Mucosa of descending colon (tissue), 3 donors: ENCODE data around the gene LAMC2. TPM values are rescaled to one million over a fixed set of nuclear protein-coding genes. Genes with fewer than 3 reads are reported as not detected.

Source experiments
- ATAC-seq: fragments of 200-7000 bp; cut with Tn5 transposase; one replicate; pipeline ENCODE4 v1.9.1; 2020; ENCODE audit warnings: mild to moderate bottlenecking, moderate library complexity
- DNase-seq, 3 donors: peaks; one replicate each; pipeline ENCODE4 v3.0.0-alpha.2; 2020
- H3K36me3 ChIP-seq: fragments of 200-600 bp; one replicate; pipeline ENCODE4 v1.8.0; 2021; ENCODE audit warnings: low read depth, mild to moderate bottlenecking
- H3K4me1 ChIP-seq: fragments of 200-600 bp; one replicate; pipeline ENCODE4 v1.8.0; 2021; ENCODE audit warnings: low read depth, mild to moderate bottlenecking
- H3K4me3 ChIP-seq: fragments of 200-600 bp; one replicate; pipeline ENCODE4 v1.8.0; 2021; ENCODE audit warnings: mild to moderate bottlenecking
- H3K9me3 ChIP-seq: fragments of 200-600 bp; one replicate; pipeline ENCODE4 v1.8.0; 2021; ENCODE audit warnings: mild to moderate bottlenecking
- CTCF ChIP-seq: fragments of 200-600 bp; IDR thresholded peaks from one replicate; pipeline ENCODE4 v1.8.0; 2022; ENCODE audit warnings: antibody characterized with exemption, mild to moderate bottlenecking
- intact Hi-C, 2 donors: fragments of 100-400 bp; cut with DNase I in 1 of 2; cut with micrococcal nuclease in 1 of 2; formaldehyde crosslinking; loops; one replicate each; pipeline versions ENCODE4 v1.11.0 to v1.11.1; 2022; cut with DNase I, micrococcal nuclease
- total RNA-seq, 3 donors: library from RNA; stranded (reverse); fragmentation: NEBNext Ultra II Directional in 2 of 3; extraction: Animal tissue kit (Norgen Biotek cat#: 25700) in 2 of 3; gene quantifications; one replicate each; pipeline versions ENCODE4 v1.2.1 to v1.2.4, GENCODE V29; 2021 to 2023
- donor health status: DM: no; HTN: no; CAD: no; lungs with moderate emphysema.
- donor health status: DM: no; HTN: no; CAD: no.
- donor health status: DM: no; HTN: yes; CAD: no.

The LAMC2 gene
- total RNA-seq, 3 donors from 2014 or later = 16.3 to 36.9 (median 31.0) TPM

- Histone ChIP-seq H3K36me3 (no peaks in the 10 kb centered on the region), H3K9me3 (no peaks in the 10 kb centered on the region), H3K4me3 (no peak overlapping the region), H3K4me1 (no peaks in the 10 kb centered on the region)
- ATAC-seq (no peak), DNase-seq (no peak)
- intact Hi-C loops = no loop called here
- no peak for TF ChIP-seq CTCF
These were observed 24.7 kb upstream of the LAMC2 start for GRCh38 chr1:183161391-183161790.

GRCh38 chr1:183163316-183163715 is 22.7 kb upstream of the LAMC2 start:
- H3K4me3 ChIP-seq = no peak overlapping the region
- H3K9me3 ChIP-seq = no peaks in the 10 kb centered on the region
- no peaks in the 10 kb centered on the region for H3K4me1 ChIP-seq
- TF ChIP-seq CTCF = no peak
- DNase-seq (no peak), ATAC-seq (no peak)
- intact Hi-C loops = no loop called here
- H3K36me3 ChIP-seq = no peaks in the 10 kb centered on the region

DNA sequence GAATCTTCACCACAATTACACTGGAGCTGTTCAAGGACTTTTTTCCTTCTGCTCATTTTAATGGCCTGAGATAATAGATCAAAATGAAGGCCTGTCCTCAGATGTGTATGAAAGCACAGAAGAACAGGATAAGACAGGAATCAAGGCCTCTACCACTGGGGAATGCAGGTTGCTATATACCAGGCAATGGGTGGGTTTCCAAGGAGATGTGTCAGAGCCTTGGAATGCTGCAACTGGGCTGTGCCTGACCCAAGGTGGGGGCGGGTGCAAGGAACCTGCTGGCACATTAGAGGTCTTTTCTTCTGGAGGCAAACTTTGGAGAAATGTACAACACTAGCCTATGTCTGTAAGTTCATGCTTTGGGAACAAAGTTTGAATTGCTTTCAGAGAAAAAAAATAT is 21.7 kb upstream of the LAMC2 start:
- no peaks in the 10 kb centered on the region for H3K9me3 ChIP-seq
- H3K4me1 ChIP-seq = no peaks in the 10 kb centered on the region
- DNase-seq (no peak), ATAC-seq (no peak)
- H3K36me3 ChIP-seq = no peaks in the 10 kb centered on the region
- intact Hi-C loops = no loop called here
- no peak for TF ChIP-seq CTCF
- H3K4me3 ChIP-seq = no peak overlapping the region

DNA sequence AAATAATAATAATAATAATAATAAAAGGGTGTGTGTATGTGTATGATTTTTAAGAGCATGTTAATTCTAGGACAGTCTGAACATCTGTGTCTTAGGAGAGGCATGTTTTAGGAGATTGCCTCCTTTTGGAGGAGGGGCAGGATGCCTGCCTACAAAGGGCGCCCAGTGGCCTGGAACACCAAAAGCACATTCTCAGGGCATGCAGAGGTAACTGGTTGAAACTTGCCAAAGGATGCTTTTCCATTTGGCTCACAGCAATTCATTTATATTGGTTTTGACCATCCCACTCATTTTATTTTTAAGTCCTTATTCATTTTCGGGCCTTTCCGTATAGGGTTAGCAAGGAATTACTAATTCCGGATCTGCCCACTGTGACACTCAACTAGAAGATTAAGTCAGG is 21.1 kb upstream of the LAMC2 start:
- no peak for TF ChIP-seq CTCF
- H3K4me1 ChIP-seq = no peaks in the 10 kb centered on the region
- intact Hi-C loops = no loop called here
- no peaks in the 10 kb centered on the region for H3K36me3 ChIP-seq
- ATAC-seq (no peak), DNase-seq (no peak)
- H3K4me3 ChIP-seq = no peak overlapping the region
- H3K9me3 ChIP-seq = no peaks in the 10 kb centered on the region

GRCh38 chr1:183165456-183165855 is 20.6 kb upstream of the LAMC2 start:
- Histone ChIP-seq H3K9me3 (no peaks in the 10 kb centered on the region), H3K4me1 (no peaks in the 10 kb centered on the region), H3K36me3 (no peaks in the 10 kb centered on the region), H3K4me3 (no peak overlapping the region)
- ATAC-seq = no peak
- TF ChIP-seq CTCF = no peak
- intact Hi-C loops = no loop called here
- no peak for DNase-seq

- Histone ChIP-seq H3K4me3 (no peak overlapping the region), H3K9me3 (no peaks in the 10 kb centered on the region), H3K36me3 (no peaks in the 10 kb centered on the region), H3K4me1 (no peaks in the 10 kb centered on the region)
- intact Hi-C loops = no loop called here
- no peak for TF ChIP-seq CTCF
- ATAC-seq (no peak), DNase-seq (no peak)
These were observed 19.6 kb upstream of the LAMC2 start for GRCh38 chr1:183166454-183166853.
